Ishikawa (cell line): ENCODE results near the gene PCNA.

ENCODE experiments used
- CEBPB ChIP-seq: IDR thresholded peaks from 2 replicates; pipeline ENCODE4 v1.6.1; 2012
- CREB1 ChIP-seq: IDR thresholded peaks from 2 replicates; pipeline ENCODE4 v1.6.1; 2012; ENCODE audit warnings: low read depth
- EGR1 ChIP-seq: IDR thresholded peaks from 2 replicates; pipeline ENCODE4 v1.6.1; 2012
- EP300 ChIP-seq: IDR thresholded peaks from 2 replicates; pipeline ENCODE4 v1.6.1; 2012; ENCODE audit warnings: borderline replicate concordance
- FOXM1 ChIP-seq: IDR thresholded peaks from 2 replicates; pipeline ENCODE4 v1.6.1; 2012; ENCODE audit warnings: low read depth, borderline replicate concordance
- MAX ChIP-seq: IDR thresholded peaks from 2 replicates; pipeline ENCODE4 v1.6.1; 2012
- NFIC ChIP-seq: IDR thresholded peaks from 2 replicates; pipeline ENCODE4 v1.6.1; 2012
- RAD21 ChIP-seq: IDR thresholded peaks from 2 replicates; pipeline ENCODE4 v1.6.1; 2012; ENCODE audit warnings: low read depth
- REST ChIP-seq: IDR thresholded peaks from 2 replicates; pipeline ENCODE4 v1.6.1; 2012; ENCODE audit warnings: low read depth, mild to moderate bottlenecking
- TAF1 ChIP-seq: IDR thresholded peaks from 2 replicates; pipeline ENCODE4 v1.6.1; 2012; ENCODE audit warnings: low read depth, mild to moderate bottlenecking
- TCF12 ChIP-seq: IDR thresholded peaks from 2 replicates; pipeline ENCODE4 v1.6.1; 2012; ENCODE audit warnings: low read depth
- TEAD4 ChIP-seq: IDR thresholded peaks from 2 replicates; pipeline ENCODE4 v1.6.1; 2012
- USF1 ChIP-seq: IDR thresholded peaks from 2 replicates; pipeline ENCODE4 v1.6.1; 2012
- YY1 ChIP-seq: IDR thresholded peaks from 2 replicates; pipeline ENCODE4 v1.6.1; 2012; ENCODE audit warnings: low read depth
- ZBTB7A ChIP-seq: IDR thresholded peaks from 2 replicates; pipeline ENCODE4 v1.6.1; 2012; ENCODE audit warnings: low read depth

The PCNA gene

GRCh38 chr20:5095454-5095853, 24.3 kb downstream of the PCNA start:
- TF ChIP-seq REST: no peak
- no peak for TF ChIP-seq USF1
- no peak for TF ChIP-seq ZBTB7A
- TF ChIP-seq EGR1: no peak
- no peak for TF ChIP-seq RAD21
- TF ChIP-seq EP300: no peak
- TF ChIP-seq MAX: no peak
- TF ChIP-seq FOXM1: no peak
- TF ChIP-seq TEAD4: no peak
- no peak for TF ChIP-seq TAF1
- no peak for TF ChIP-seq CEBPB
- no peak for TF ChIP-seq NFIC
- TF ChIP-seq TCF12: no peak
- no peak for TF ChIP-seq YY1
- TF ChIP-seq CREB1: no peak

GRCh38 chr20:5092765-5093339, 26.9 kb downstream of the PCNA start:
- no peak for TF ChIP-seq MAX
- no peak for TF ChIP-seq EP300
- no peak for TF ChIP-seq TEAD4
- no peak for TF ChIP-seq TCF12
- no peak for TF ChIP-seq RAD21
- no peak for TF ChIP-seq USF1
- TF ChIP-seq YY1: no peak
- TF ChIP-seq EGR1: no peak
- TF ChIP-seq FOXM1: no peak
- TF ChIP-seq TAF1: no peak
- no peak for TF ChIP-seq REST
- TF ChIP-seq ZBTB7A: no peak
- no peak for TF ChIP-seq CEBPB
- no peak for TF ChIP-seq CREB1
- no peak for TF ChIP-seq NFIC

GRCh38 chr20:5091902-5092301, 27.9 kb downstream of the PCNA start:
- TF ChIP-seq ZBTB7A: no peak
- no peak for TF ChIP-seq CREB1
- no peak for TF ChIP-seq NFIC
- TF ChIP-seq RAD21: no peak
- no peak for TF ChIP-seq FOXM1
- TF ChIP-seq TAF1: no peak
- no peak for TF ChIP-seq TEAD4
- TF ChIP-seq TCF12: no peak
- TF ChIP-seq EP300: no peak
- TF ChIP-seq USF1: no peak
- no peak for TF ChIP-seq REST
- no peak for TF ChIP-seq CEBPB
- TF ChIP-seq MAX: no peak
- TF ChIP-seq EGR1: no peak
- no peak for TF ChIP-seq YY1

- TF ChIP-seq CEBPB (no peak), TCF12 (no peak), MAX (no peak), ZBTB7A (no peak), NFIC (no peak), YY1 (no peak), USF1 (no peak), RAD21 (no peak), REST (no peak), EGR1 (no peak), EP300 (no peak), FOXM1 (no peak), TEAD4 (no peak), TAF1 (no peak), CREB1 (no peak)
These were observed 29.6 kb downstream of the PCNA start for GRCh38 chr20:5090191-5090590.
